Epithelial cell of proximal tubule (primary cell): ENCODE data around the gene ADGRB3. TPM values are rescaled to one million over a fixed set of nuclear protein-coding genes. Genes with fewer than 3 reads are reported as not detected.

Experiments used
- DNase-seq: peaks from one replicate; pipeline ENCODE4 v3.0.0-alpha.2; 2011; ENCODE audit warnings: low read depth
- H3K4me3 ChIP-seq: 2 replicates; pipeline ENCODE4 v1.5.1; 2011; ENCODE audit warnings: low read depth, mild to moderate bottlenecking, low read length
- total RNA-seq: library from RNA; depleted of rRNA; stranded (reverse); fragments of >200 nt; gene quantifications from 2 replicates; pipeline ENCODE4 v1.2.3, GENCODE V29; 2015
- TF ChIP-seq, protein P1 (sequence below): conservative IDR thresholded peaks from 2 replicates; pipeline ENCODE4 v1.5.1; 2012; ENCODE audit warnings: low read depth, mild to moderate bottlenecking, low read length

Gene ADGRB3
- total RNA-seq, 1 donor from 2014 or later = 4.7 TPM

DNA sequence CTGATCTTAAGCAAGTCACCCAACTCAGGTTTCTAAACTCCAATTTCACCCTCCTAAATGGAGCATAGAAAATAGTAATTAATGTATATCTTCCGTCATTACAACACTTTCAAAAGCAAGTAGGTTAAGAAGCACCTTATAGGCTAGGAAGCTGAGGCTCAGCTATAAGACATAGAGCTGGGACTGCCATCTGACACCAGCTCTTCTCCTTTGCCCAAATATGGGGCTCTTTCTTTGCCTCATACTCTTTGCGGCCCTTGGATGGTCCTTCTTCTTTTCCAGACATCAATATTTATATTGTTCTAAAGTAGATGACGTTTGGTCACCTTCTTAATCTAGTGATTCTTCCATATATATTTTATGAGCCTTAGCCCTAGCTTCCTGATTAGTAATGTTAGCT lies 748.5 kb downstream of the ADGRB3 start:
- DNase-seq = no peak
- TF ChIP-seq, protein P1, sequence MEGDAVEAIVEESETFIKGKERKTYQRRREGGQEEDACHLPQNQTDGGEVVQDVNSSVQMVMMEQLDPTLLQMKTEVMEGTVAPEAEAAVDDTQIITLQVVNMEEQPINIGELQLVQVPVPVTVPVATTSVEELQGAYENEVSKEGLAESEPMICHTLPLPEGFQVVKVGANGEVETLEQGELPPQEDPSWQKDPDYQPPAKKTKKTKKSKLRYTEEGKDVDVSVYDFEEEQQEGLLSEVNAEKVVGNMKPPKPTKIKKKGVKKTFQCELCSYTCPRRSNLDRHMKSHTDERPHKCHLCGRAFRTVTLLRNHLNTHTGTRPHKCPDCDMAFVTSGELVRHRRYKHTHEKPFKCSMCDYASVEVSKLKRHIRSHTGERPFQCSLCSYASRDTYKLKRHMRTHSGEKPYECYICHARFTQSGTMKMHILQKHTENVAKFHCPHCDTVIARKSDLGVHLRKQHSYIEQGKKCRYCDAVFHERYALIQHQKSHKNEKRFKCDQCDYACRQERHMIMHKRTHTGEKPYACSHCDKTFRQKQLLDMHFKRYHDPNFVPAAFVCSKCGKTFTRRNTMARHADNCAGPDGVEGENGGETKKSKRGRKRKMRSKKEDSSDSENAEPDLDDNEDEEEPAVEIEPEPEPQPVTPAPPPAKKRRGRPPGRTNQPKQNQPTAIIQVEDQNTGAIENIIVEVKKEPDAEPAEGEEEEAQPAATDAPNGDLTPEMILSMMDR = no peak
- H3K4me3 ChIP-seq = no peak overlapping the region

DNA sequence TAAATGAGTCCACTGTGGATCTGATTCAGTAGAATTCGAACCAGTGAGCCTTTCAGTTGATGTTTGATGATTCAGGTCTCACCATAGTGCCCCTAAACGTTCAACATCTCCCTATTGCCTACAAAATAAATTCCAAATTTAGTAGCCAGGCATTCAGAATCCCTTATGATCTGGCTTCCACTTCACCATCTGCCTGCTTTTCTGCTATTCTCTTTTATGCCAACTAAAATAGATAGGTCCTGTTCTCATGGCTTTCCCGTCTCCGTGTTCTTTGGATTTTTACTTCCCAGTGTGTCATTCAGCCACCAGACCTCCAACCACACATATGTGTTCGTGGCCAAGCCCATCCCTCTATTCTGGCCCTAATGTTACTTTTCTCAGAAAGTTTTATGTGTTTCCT lies 751.3 kb downstream of the ADGRB3 start:
- TF ChIP-seq, protein P1 = no peak
- no peak for DNase-seq
- H3K4me3 ChIP-seq = no peak overlapping the region

DNA sequence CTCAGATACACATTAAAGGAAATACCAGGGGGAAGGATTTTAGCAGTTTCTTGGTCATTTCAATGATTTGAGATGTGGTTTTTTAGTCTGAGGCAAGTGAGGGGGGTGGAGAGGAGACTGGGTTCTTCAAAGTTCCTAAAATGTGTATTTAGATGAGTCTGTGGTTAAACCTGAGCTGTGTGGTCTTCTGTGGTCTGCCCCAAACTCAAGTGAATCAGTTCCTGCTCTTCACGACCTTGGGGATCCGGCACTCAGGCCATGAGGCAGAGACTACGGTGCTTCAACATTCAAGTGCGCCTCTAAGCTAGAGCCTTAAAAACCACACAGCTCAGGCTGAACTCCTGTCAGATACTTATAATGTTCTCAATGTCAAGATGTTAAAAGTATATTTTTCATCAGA lies 755.0 kb downstream of the ADGRB3 start:
- DNase-seq = no peak
- H3K4me3 ChIP-seq = no peak overlapping the region

GRCh38 chr6:69391106-69391505 lies 756.0 kb downstream of the ADGRB3 start:
- TF ChIP-seq, protein P1 = no peak
- DNase-seq = no peak
- no peak overlapping the region for H3K4me3 ChIP-seq

More for the DNA sequence above, 755.0 kb downstream of the ADGRB3 start:
- TF ChIP-seq, protein P1 = no peak

DNA sequence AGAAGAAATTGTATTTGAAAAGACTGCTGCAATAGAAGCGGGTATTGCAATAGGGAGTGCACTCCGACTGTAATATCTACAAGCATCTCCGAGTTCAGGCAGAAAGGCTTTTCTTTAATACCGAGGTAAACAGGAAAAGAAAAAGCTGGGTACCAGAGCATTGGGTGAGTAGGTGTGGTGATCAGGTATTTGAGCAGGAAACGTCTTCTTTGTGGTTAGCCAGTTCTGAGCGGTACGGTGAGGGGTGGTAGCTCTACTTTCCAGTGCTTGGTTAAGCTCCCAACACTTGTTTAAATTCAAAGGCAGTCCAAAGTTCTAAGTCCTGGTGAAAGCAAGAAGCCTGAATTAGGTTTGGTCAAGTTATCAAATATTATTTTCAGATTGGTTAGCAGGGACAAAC lies 757.7 kb downstream of the ADGRB3 start:
- H3K4me3 ChIP-seq = no peak overlapping the region
- DNase-seq = no peak
- TF ChIP-seq, protein P1 = no peak

DNA sequence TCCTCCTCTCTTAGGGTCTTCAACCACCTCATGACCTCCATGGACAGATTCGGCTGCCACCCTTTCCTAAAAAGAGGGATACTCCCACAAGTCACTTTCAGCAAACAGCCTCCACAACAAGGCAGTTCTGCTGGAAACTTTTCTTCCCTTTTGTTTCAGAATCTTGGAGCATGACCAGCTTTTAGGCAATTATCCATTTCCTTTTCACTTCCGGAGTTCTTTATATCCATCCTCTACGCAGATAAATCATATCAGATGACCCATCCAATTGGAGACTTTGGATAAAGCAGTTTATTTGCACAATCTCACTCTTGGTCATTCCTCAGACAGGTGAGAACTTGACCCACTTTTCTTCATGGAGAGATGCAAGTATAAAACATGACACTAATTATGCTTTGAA lies 763.2 kb downstream of the ADGRB3 start:
- no peak overlapping the region for H3K4me3 ChIP-seq
- no peak for DNase-seq
- TF ChIP-seq, protein P1 = no peak

DNA sequence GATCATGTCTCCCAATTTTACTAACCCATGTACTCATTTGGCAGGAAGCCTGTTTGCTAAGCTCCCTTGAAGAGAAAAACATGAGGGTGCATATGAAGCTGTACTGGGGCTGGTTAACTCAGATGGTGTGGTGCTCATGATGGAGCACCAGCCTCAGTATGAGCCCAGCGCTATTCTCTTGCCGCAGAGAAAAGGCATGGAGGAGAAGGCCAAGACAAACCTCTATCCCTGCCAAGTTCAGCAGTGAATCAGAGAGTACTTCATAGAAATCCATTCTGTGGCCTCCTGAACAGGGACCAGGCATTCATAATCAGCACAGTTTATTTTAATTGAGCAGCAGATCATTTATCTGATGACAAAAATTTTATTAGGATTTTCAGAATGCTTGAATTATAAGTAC lies 763.6 kb downstream of the ADGRB3 start:
- DNase-seq = no peak
- H3K4me3 ChIP-seq = no peak overlapping the region
- TF ChIP-seq, protein P1 = no peak
